Measurements from ENCODE around the gene SH3D19.

SH3D19 gene

GRCh38 chr4:151105454-151106032, 219.9 kb downstream of the SH3D19 start:
- no peak overlapping the region for H3K4me3 ChIP-seq (IDR thresholded peaks at IDR 0.05; ENCODE audit: insufficient read depth, low read depth, low read length)
- no peaks in the 10 kb centered on the region for H3K27me3 ChIP-seq (ENCODE audit: insufficient read depth, low read depth)
- no peak overlapping the region for H3K9ac ChIP-seq
- H3K4me2 ChIP-seq, result no peak overlapping the region
- no peak overlapping the region for H2AFZ ChIP-seq (ENCODE audit: low read depth)
- peaks cover 28% of the 10 kb centered on the region for H4K20me1 ChIP-seq (ENCODE audit: insufficient read depth)
- peaks cover 46% of the 10 kb centered on the region for H3K36me3 ChIP-seq (ENCODE audit: insufficient read depth)
- no peak overlapping the region for H3K27ac ChIP-seq
- H3K79me2 ChIP-seq (ENCODE audit: insufficient read depth, low read depth), result peaks cover 32% of the 10 kb centered on the region
- peaks cover 18% of the 10 kb centered on the region for H3K4me1 ChIP-seq (ENCODE audit: low read depth, poor library complexity, severe bottlenecking)
- TF ChIP-seq CTCF (conservative IDR thresholded peaks at IDR 0.05; ENCODE audit: low read depth, low read length), result no peak

- no peak overlapping the region for H2AFZ ChIP-seq (ENCODE audit: low read depth)
- TF ChIP-seq CTCF (conservative IDR thresholded peaks at IDR 0.05; ENCODE audit: low read depth, low read length), result no peak
- no peak overlapping the region for H3K4me3 ChIP-seq (IDR thresholded peaks at IDR 0.05; ENCODE audit: insufficient read depth, low read depth, low read length)
- H3K27me3 ChIP-seq (ENCODE audit: insufficient read depth, low read depth), result no peaks in the 10 kb centered on the region
- H4K20me1 ChIP-seq (ENCODE audit: insufficient read depth), result peaks cover 28% of the 10 kb centered on the region
- no peak overlapping the region for H3K27ac ChIP-seq
- H3K36me3 ChIP-seq (ENCODE audit: insufficient read depth), result peaks cover 52% of the 10 kb centered on the region
- H3K9ac ChIP-seq, result no peak overlapping the region
- peaks cover 41% of the 10 kb centered on the region for H3K79me2 ChIP-seq (ENCODE audit: insufficient read depth, low read depth)
- H3K4me1 ChIP-seq (ENCODE audit: low read depth, poor library complexity, severe bottlenecking), result peaks cover 18% of the 10 kb centered on the region
- H3K4me2 ChIP-seq, result no peak overlapping the region
These were observed 220.8 kb downstream of the SH3D19 start for GRCh38 chr4:151104621-151105020.

- no peak overlapping the region for H3K4me3 ChIP-seq (IDR thresholded peaks at IDR 0.05; ENCODE audit: insufficient read depth, low read depth, low read length)
- no peak for TF ChIP-seq CTCF (conservative IDR thresholded peaks at IDR 0.05; ENCODE audit: low read depth, low read length)
- peaks cover 21% of the 10 kb centered on the region for H3K4me1 ChIP-seq (ENCODE audit: low read depth, poor library complexity, severe bottlenecking)
- H3K36me3 ChIP-seq (ENCODE audit: insufficient read depth), result peaks cover 52% of the 10 kb centered on the region
- H3K79me2 ChIP-seq (ENCODE audit: insufficient read depth, low read depth), result peaks cover 44% of the 10 kb centered on the region
- H3K9ac ChIP-seq, result no peak overlapping the region
- no peak overlapping the region for H2AFZ ChIP-seq (ENCODE audit: low read depth)
- no peak overlapping the region for H3K27ac ChIP-seq
- peaks cover 28% of the 10 kb centered on the region for H4K20me1 ChIP-seq (ENCODE audit: insufficient read depth)
- no peaks in the 10 kb centered on the region for H3K27me3 ChIP-seq (ENCODE audit: insufficient read depth, low read depth)
- no peak overlapping the region for H3K4me2 ChIP-seq
These were observed 221.6 kb downstream of the SH3D19 start for GRCh38 chr4:151103758-151104157.

GRCh38 chr4:151100531-151100930, 224.9 kb downstream of the SH3D19 start:
- H4K20me1 ChIP-seq (ENCODE audit: insufficient read depth), result peaks cover 28% of the 10 kb centered on the region
- peak overlapping the region; percentile 91 for H3K27ac ChIP-seq
- no peak overlapping the region for H2AFZ ChIP-seq (ENCODE audit: low read depth)
- peaks cover 29% of the 10 kb centered on the region for H3K4me1 ChIP-seq (ENCODE audit: low read depth, poor library complexity, severe bottlenecking)
- H3K9ac ChIP-seq, result peak overlapping the region; percentile 99
- no peak for TF ChIP-seq CTCF (conservative IDR thresholded peaks at IDR 0.05; ENCODE audit: low read depth, low read length)
- peak overlapping the region; percentile 38 for H3K4me3 ChIP-seq (IDR thresholded peaks at IDR 0.05; ENCODE audit: insufficient read depth, low read depth, low read length)
- H3K27me3 ChIP-seq (ENCODE audit: insufficient read depth, low read depth), result no peaks in the 10 kb centered on the region
- H3K4me2 ChIP-seq, result peak overlapping the region; percentile 81
- peaks cover 44% of the 10 kb centered on the region for H3K79me2 ChIP-seq (ENCODE audit: insufficient read depth, low read depth)
- peaks cover 42% of the 10 kb centered on the region for H3K36me3 ChIP-seq (ENCODE audit: insufficient read depth)

Data from KMS-11 (cell line).